ENCODE measurements around the gene SLC35E4.
"Not testable (repeated sequence)": the region's sequence is repeated elsewhere in the genome, so short reads cannot be mapped to it uniquely, and the experiment has no call there.

The SLC35E4 gene

GRCh38 chr22:30652852-30653251 lies 17.3 kb downstream of the SLC35E4 start:
- no peak for FAIRE-seq

GRCh38 chr22:30654361-30654760 lies 18.8 kb downstream of the SLC35E4 start:
- FAIRE-seq, result no peak

- FAIRE-seq, result no peak
Measured at GRCh38 chr22:30655532-30655931, 20.0 kb downstream of the SLC35E4 start.

- FAIRE-seq, result no peak
Measured at GRCh38 chr22:30662040-30662439, 26.5 kb downstream of the SLC35E4 start.

GRCh38 chr22:30664798-30665197 lies 29.2 kb downstream of the SLC35E4 start:
- no peak for FAIRE-seq

DNA sequence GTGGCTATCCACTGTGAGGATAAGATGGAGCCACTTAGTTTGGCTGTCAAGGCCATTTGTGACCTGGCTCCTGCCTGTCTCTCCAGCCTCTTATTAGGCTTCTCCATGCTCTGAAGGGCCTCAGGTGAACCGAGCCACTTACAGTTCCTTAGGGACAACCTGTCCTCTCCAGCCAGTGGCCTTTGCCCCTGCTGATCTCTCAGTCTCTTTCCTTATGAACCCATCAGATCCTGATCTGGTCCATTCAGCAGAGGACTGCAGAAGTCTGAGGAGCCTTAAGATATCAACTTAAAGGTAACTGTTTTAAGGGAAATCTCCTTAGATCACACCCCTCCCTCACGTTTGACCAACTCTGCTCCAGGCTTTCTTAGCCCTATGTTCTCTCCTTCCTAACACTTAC lies 29.7 kb downstream of the SLC35E4 start:
- no peak for FAIRE-seq

DNA sequence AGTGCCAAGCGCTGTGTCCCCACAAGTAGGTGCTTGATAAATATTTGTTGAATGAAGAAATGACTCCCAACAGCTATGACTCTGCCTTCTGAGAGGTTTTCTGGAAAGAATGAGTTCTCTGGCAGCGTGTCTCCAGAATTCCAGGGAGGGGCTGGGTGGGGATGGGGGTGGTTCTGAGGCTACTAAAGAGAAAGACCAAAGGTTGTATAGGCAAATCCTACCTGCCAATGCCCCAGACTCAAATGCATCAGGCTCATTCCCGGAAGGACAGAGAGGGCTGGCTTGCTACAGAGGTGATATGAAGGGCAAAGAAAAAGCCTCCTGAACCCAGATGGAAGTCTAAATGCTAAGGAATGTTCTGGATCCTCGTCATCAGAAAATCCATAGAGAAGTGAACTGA lies 30.2 kb downstream of the SLC35E4 start:
- FAIRE-seq, result no peak

GRCh38 chr22:30667107-30667493 lies 31.5 kb downstream of the SLC35E4 start:
- no peak for FAIRE-seq

DNA sequence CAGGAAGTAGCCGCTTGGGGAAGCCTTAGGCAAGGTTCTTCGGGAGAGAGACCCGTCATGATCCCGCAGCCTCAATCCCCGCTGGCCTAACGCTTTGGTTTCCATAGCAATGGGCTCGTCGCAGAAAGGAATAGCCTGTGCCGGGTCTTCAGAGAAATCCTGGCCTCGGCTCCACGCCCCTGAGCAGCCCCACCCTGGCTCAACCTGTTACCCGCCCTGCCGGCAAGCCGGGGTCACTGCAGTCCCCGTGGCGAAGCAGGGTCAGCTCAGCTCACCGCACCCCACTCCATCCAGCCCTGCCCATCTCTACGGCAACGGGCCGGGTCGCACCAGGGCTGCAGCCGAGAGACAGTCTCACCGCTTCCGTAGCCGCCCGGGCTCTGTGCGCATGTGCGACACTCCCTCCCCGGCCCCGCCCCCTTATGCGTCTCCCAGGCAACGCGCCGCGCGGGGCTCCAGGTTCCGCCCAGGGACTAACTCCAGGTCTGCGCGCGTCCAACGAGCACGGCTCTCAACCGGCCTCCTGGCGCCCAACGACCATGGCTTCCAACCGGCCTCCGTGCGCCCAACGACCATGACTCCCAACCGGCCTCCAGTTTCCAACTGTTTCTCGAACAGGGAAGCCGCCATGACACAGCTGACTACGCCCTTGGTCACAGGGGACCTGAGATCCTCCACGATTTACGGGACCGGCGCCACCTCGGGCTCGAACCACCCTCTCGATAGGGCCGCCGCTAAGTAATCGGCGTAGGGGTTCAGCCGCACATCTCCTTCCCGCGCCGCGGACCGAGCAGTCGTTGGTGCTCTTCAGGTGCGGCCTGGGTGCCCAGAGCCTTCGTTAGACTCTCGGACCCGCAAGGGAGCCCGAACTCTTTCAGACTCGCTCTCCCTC lies 32.2 kb downstream of the SLC35E4 start, which contains the start of gene DUSP18:
Gene DUSP18, minus strand, starts transcription at position 382 of the 892 bp plus-strand sequence. CDS start 3,872 bp downstream, outside the sequence.
- no peak for FAIRE-seq

DNA sequence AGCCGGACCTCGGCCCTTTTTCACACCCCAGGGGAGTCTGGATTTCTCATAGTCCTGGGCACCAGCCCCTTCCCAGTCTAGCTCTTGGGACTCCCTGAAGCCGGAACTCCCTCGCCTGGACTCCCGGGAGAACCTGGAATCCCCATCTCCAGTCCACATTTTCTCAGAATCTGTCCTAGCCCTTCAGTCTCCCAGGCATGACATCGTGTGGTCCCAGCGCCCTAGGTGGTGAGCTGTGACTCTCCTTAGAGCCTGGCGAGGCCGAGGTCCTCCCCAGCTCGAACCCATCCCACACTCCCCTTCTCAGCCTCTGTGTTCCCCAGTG lies 32.8 kb downstream of the SLC35E4 start:
- no peak for FAIRE-seq

DNA sequence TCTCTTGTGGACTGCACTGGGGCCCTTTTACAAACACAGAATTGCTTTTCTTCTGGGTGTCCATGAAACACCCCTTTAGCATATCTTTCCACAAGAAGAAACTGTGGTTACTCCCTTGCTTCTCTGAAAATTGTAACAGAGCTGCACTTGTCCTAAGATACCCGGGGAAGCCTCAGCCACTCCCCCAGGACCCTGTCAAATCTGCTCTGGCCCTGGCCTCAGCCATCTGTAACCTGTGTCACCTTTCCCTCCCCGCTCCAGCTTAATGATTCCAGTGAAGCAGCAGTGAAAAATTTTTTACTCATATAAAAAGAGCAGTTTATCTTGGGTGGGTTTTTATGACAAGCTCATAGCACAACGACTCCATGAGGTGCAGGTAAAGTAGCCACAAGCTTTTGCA lies 35.5 kb downstream of the SLC35E4 start:
- no peak for FAIRE-seq

- FAIRE-seq, result no peak
Measured at GRCh38 chr22:30673136-30673535, 37.6 kb downstream of the SLC35E4 start.

GRCh38 chr22:30674482-30674881 lies 38.9 kb downstream of the SLC35E4 start:
- FAIRE-seq, result no peak

- FAIRE-seq, result no peak
Measured at GRCh38 chr22:30675436-30675835, 39.9 kb downstream of the SLC35E4 start.

- not testable (repeated sequence) for FAIRE-seq
Measured at GRCh38 chr22:30676565-30676964, 41.0 kb downstream of the SLC35E4 start.

DNA sequence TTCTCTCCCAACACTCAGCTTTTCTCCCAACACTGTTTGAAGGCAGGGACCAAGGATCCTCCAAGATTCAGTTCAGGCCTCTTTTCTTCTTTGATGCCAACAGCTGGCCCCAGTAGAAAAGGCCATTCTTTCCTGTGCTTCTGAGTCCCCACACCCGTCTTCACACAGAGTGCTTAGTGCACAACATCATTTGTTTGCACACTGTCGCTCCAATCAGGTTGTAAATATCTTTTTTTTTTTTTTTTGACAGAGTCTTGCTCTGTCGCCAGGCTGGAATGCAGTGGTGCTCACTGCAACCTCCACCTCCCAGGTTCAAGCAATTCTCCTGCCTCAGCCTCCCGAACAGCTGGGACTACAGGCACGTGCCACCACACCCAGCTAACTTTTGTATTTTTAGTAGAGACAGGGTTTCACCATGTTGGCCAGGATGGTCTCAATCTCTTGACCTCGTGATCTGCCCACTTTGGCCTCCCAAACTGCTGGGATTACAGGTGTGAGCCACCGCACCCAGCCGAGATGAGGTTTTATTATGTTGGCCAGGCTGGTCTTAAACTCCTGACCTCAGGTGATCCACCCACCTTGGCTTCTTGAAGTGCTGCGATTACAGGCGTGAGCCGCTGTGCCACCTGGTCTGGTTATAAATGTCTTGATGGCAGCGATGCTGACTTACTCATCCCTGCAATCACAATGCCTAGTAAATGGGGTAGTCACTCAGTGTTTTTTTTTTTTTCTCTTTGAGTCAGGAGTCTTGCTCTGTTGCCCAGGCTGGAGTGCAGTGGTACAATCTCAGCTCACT lies 44.5 kb downstream of the SLC35E4 start:
- not testable (repeated sequence) for FAIRE-seq

DNA sequence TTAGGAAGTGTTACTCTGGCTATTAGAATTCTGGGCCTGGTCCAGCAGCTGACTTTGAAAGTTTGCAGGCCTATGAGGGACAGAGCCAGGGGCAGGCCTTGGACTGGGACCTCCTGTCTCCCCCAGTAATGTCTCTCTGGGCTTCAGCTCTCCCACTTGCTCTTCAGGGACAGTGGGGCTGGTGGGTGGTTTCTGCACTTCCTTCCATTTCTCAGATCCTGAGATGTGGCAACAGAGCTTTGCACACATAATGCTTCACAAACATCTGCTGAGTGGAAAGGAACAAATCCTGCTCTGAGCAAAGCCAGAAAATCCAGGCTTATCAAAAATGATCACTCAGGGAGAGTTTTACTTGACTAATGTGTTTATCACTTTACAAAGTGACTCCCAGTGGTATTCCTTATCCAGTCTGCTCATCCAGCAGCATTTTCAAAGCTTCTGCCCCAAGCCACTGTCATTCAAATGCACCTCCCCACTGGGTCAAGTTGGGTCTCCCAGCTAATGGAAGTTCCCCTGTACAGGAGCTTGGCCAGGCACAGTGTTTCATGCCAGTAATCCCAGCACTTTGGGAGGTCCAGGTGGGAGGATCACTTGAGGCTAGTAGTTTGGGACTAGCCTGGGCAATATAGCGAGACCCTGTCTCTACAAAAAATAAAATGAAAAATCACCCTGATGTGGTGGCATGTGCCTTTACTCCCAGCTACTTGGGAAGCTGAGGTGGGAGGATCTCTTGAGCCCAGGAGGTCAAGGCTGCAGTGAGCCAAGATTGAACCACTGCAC lies 45.6 kb downstream of the SLC35E4 start:
- no peak for FAIRE-seq

- FAIRE-seq, result no peak
Measured at GRCh38 chr22:30681831-30682230, 46.2 kb downstream of the SLC35E4 start.

GRCh38 chr22:30685178-30685577 lies 49.6 kb downstream of the SLC35E4 start:
- no peak for FAIRE-seq

GRCh38 chr22:30687358-30687757 lies 51.8 kb downstream of the SLC35E4 start:
- FAIRE-seq, result no peak

DNA sequence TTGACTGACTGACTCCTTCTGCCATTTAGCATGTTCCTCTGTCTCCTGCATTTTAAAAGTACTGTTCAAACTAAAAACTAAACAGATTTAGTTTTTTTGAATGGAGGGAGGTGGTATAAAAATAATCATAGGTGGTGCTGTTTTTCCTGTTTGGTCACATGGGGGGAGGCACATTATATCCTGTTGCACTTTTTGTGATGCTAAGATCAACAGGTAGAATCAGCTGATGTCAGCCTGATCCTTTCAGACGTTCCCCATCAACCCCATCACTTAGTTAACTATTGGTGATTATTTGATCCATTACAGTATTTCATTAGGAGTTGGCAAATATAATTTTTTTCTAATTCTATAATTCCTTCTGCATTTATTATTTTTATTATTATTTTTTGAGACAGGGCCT lies 54.0 kb downstream of the SLC35E4 start:
- no peak for FAIRE-seq

- no peak for FAIRE-seq
Measured at GRCh38 chr22:30691204-30691603, 55.6 kb downstream of the SLC35E4 start.

- FAIRE-seq, result no peak
Measured at GRCh38 chr22:30694171-30694639, 58.6 kb downstream of the SLC35E4 start.
